AG04450 (cell line): ENCODE measurements around the gene RAPGEF2. TPM values are rescaled to one million over a fixed set of nuclear protein-coding genes. Genes with fewer than 3 reads are reported as not detected.

Source experiments
- CTCF ChIA-PET: fragments of 300-600, 350-600 bp; formaldehyde crosslinking; extraction: SDS; loops from one replicate; lab custom pipeline; 2022; ENCODE audit warnings: antibody characterized with exemption, inconsistent platforms; lab: Charles Lee
- POLR2A ChIA-PET: fragments of 350-600 bp; formaldehyde crosslinking; extraction: SDS; loops from one replicate; lab custom pipeline; 2021; ENCODE audit warnings: antibody characterized with exemption, inconsistent platforms; lab: Yijun Ruan, JAX
- DNase-seq: peaks from one replicate; pipeline ENCODE4 v3.0.0-alpha.2; 2011; ENCODE audit warnings: low read depth, low spot score
- H3K27ac ChIP-seq: one replicate; pipeline ENCODE4 v1.5.1; 2012; ENCODE audit warnings: low read depth, low read length, control low read depth
- H3K27me3 ChIP-seq: one replicate; pipeline ENCODE4 v1.6.0; 2012; ENCODE audit warnings: low read length; ENCODE audit not compliant: control insufficient read depth, insufficient read depth
- H3K4me3 ChIP-seq: 2 replicates; pipeline ENCODE4 v1.5.1; 2011; ENCODE audit warnings: mild to moderate bottlenecking, low read depth, low read length, control low read depth
- H3K9me3 ChIP-seq: 2 replicates; pipeline ENCODE4 v1.5.1; 2012; ENCODE audit warnings: low read length; ENCODE audit not compliant: control insufficient read depth, insufficient read depth
- CTCF ChIP-seq: IDR thresholded peaks from 2 replicates; pipeline ENCODE4 v1.5.1; 2011; ENCODE audit warnings: low read depth, low read length, control low read depth, inconsistent platforms
- polyA plus RNA-seq: library from polyadenylated mRNA; depleted of rRNA; stranded (reverse); fragments of >200 nt; gene quantifications from 2 replicates; pipeline ENCODE4 v1.2.3, GENCODE V29; 2011

Gene RAPGEF2
- polyA plus RNA-seq, 1 experiment = 51.5 TPM

- no peak for TF ChIP-seq CTCF
- no peak overlapping the region for H3K4me3 ChIP-seq
- no peak overlapping the region for H3K27ac ChIP-seq
- POLR2A ChIA-PET = no interaction called here
- DNase-seq = no peak
- H3K27me3 ChIP-seq = no peaks in the 10 kb centered on the region
- CTCF ChIA-PET = no interaction called here
- H3K9me3 ChIP-seq = no peaks in the 10 kb centered on the region
Measured at GRCh38 chr4:159117564-159117963, 14.7 kb downstream of the RAPGEF2 start.

GRCh38 chr4:159117968-159118367, 15.1 kb downstream of the RAPGEF2 start:
- no peaks in the 10 kb centered on the region for H3K27me3 ChIP-seq
- ChIA-PET POLR2A (no interaction called here), CTCF (no interaction called here)
- TF ChIP-seq CTCF = no peak
- DNase-seq = no peak
- H3K4me3 ChIP-seq = no peak overlapping the region
- no peaks in the 10 kb centered on the region for H3K9me3 ChIP-seq
- H3K27ac ChIP-seq = no peak overlapping the region

- no peak overlapping the region for H3K4me3 ChIP-seq
- ChIA-PET CTCF (interaction anchor here (0.8 kb wide), 1 partner anchor 82 kb away, joined by 3 read pairs; no protein-coding TSS in a partner anchor), POLR2A (no interaction called here)
- no peaks in the 10 kb centered on the region for H3K9me3 ChIP-seq
- H3K27ac ChIP-seq = no peak overlapping the region
- no peaks in the 10 kb centered on the region for H3K27me3 ChIP-seq
- TF ChIP-seq CTCF = no peak
- DNase-seq = no peak
Measured at GRCh38 chr4:159121371-159121770, 18.5 kb downstream of the RAPGEF2 start.

- no peak for TF ChIP-seq CTCF
- no peak overlapping the region for H3K4me3 ChIP-seq
- H3K27me3 ChIP-seq = no peaks in the 10 kb centered on the region
- CTCF ChIA-PET = interaction anchor here (0.6 kb wide), 1 partner anchor 29 kb away, joined by 4 read pairs; no protein-coding TSS in a partner anchor
- DNase-seq = no peak
- no peaks in the 10 kb centered on the region for H3K9me3 ChIP-seq
- H3K27ac ChIP-seq = no peak overlapping the region
- POLR2A ChIA-PET = no interaction called here
Measured at GRCh38 chr4:159126716-159127115, 23.8 kb downstream of the RAPGEF2 start.

GRCh38 chr4:159127745-159128518, 25.1 kb downstream of the RAPGEF2 start:
- no peaks in the 10 kb centered on the region for H3K27me3 ChIP-seq
- H3K9me3 ChIP-seq = no peaks in the 10 kb centered on the region
- no peak for TF ChIP-seq CTCF
- H3K4me3 ChIP-seq = no peak overlapping the region
- no peak for DNase-seq
- no peak overlapping the region for H3K27ac ChIP-seq
- POLR2A ChIA-PET = no interaction called here
- CTCF ChIA-PET = no interaction called here
